ENCODE data around the gene DOCK4. TPM values are rescaled to one million over a fixed set of nuclear protein-coding genes. Genes with fewer than 3 reads are reported as not detected.

The DOCK4 gene
- total RNA-seq, 1 donor from 2014 or later = 70.9 TPM

DNA sequence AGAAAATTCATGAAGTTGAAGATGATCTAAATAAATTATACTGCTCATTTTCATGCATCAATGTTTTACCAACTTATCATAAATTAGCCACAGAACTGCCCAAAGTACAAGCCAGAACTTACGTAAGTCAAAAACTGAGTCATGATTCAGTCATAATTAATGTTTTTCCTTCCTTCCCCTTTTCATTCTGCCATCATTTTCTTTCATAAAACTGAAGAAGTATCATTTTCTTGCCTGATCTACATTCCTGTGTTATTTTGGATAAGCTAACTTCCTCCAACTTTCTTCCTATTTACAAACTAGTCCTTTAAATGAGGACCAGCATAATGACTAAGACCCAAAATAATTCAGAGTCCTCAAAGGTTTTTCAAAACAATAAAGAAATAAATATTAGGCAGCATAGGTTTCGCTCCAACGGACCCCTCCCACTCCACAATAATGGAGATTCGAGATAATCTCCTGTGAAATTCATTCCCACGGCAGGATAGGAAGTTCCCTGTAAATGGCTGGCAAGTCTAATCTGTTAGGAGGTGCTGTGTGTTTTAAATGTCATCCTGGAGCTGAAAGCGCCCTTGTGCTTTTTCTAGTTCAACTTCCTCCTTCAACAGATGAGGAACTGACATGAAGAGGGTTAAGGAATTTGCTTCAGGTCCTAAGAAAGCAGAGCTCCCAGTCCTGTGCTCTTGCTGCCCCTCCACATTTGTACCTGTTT, 218.9 kb downstream of the DOCK4 start:
- no peak for DNase-seq (ENCODE audit: low spot score in 2 of 2)
- FAIRE-seq = no peak

- DNase-seq (ENCODE audit: low spot score in 2 of 2) (no peak), FAIRE-seq (no peak)
Measured at GRCh38 chr7:111986601-111987000, 219.6 kb downstream of the DOCK4 start.

DNA sequence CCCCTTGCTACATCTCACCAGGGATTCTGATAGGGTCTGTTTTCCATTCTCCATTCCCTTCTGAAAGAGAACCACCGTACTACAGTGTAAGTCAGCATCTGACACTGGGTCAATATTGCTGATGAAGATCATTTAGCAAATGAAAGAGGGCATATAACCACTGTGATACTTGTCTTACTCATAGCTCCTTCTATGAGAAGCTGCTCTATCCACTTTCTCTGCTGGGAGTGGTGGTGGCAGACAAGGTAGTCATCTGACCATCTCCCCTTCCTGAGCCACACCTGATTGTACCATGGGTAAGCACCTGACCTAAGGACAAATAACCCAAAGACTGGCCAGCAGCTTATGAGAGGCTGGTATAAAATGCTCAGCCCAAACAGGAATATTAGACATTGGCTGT, 220.4 kb downstream of the DOCK4 start:
- FAIRE-seq (no peak), DNase-seq (ENCODE audit: low spot score in 2 of 2) (no peak)

GRCh38 chr7:111982804-111983203, 223.4 kb downstream of the DOCK4 start:
- FAIRE-seq = no peak
- DNase-seq (ENCODE audit: low spot score in 2 of 2) = no peak

GRCh38 chr7:111982133-111982532, 224.1 kb downstream of the DOCK4 start:
- FAIRE-seq = no peak

GRCh38 chr7:111980725-111981124, 225.5 kb downstream of the DOCK4 start:
- DNase-seq (ENCODE audit: low spot score in 2 of 2) = no peak
- FAIRE-seq = no peak

More at GRCh38 chr7:111982133-111982532, 224.1 kb downstream of the DOCK4 start:
- DNase-seq (ENCODE audit: low spot score in 2 of 2) = no peak

- FAIRE-seq = no peak
- no peak for DNase-seq (ENCODE audit: low spot score in 2 of 2)
Measured at GRCh38 chr7:111975346-111975745, 230.9 kb downstream of the DOCK4 start.

DNA sequence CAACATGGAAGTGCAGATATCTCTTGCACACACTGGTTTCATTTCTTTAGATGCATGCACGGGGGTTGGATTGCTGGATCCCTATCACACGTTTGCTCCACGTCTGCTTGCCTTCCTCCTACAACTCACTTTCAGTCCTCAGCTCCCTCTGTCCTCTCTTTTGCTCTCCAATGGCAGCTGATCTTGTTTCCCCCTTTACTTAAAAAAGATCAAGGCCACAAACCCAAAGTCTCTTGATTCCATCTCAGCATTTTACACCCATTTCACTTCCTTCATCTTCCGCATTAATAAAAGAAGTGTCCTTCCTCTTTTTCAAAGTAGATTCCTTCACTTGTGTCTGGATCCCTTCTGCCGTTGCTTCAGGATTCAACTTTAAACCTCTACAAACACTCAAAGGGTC, 245.2 kb downstream of the DOCK4 start:
- FAIRE-seq = no peak
- no peak for DNase-seq (ENCODE audit: low spot score in 2 of 2)

DNA sequence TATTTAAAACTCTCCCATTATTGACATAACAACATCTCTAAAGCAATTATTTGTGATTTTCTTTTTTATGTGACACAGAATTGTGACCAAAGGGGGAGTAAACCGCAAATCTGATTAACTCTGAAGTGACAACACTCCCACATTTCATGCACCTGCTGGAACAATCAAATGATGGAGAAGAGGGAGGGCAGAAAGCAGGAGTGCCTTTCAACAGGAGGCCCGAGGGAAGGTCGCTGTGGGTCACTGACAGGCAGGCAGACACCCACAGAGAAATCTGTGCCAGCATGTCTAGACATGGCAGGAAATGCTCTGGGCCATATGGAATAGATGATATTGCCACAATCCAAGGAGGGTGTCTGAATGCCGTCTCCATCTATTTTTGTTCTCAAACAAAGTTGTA, 247.3 kb downstream of the DOCK4 start:
- FAIRE-seq (no peak), DNase-seq (ENCODE audit: low spot score in 2 of 2) (no peak)

DNA sequence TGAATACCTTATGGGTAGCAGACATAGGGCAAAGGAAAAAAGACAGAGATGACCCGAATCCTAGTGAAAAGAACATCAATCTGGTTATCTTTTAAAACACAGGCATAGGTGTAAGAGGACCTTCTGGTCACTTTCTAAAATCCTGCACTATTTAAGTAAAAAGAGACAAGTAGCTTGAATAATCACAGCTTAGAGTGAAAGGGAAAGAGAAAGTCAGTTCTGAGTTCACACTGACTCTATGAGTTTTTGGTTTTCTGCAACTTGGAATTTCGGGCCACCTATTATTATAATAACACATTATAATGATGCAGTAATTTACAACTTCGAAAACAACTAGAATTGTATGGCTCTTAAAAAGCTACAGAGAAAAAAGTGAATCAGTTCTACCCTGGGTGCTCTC, 247.8 kb downstream of the DOCK4 start:
- no peak for DNase-seq (ENCODE audit: low spot score in 2 of 2)
- no peak for FAIRE-seq

GRCh38 chr7:111955616-111956015, 250.6 kb downstream of the DOCK4 start:
- FAIRE-seq (peak; percentile 31), DNase-seq (ENCODE audit: low spot score in 2 of 2) (no peak)

DNA sequence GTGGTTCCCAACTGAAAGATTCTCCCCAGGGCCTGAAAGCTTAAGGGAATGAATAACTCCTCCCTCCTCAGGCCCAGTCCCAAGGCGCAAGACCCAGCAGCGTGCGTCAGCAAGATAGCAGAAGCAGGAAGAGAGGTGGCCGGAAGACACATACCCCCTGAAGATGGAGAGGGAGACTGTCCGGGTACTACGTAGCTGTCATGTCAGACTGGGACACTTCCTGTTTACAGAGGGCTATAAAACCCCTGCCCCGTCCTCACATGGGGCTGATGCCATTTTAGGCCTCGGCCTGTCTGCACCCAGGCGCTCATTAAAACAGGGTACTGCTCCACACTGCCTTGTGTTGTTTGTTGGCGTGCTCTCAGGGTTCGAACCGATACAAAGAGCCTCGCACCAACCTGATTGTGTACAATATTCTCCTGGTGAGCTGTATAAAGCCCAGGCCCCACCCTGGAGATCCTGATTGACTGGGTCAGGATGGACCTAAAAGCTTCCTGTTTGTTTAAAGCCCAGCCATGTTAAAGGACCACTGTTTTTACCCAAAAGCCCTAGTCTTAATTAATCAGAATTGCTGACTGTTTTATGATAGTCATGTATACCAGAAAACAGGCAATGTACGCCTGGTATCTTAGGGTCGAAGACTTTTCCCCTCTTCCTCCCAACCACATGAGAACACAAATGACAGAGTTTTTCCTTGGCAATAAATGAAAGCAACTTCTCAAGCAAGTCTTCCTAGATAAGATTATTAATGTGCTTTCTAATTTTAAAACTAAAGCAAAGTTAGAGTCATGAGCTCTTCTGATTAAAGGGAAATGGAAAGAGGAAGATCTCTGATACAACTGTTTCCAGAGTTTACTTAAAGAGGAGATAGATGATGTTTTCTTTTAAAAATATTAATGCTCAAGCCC, 251.5 kb downstream of the DOCK4 start:
- DNase-seq (ENCODE audit: low spot score in 2 of 2) = no peak
- no peak for FAIRE-seq

DNA sequence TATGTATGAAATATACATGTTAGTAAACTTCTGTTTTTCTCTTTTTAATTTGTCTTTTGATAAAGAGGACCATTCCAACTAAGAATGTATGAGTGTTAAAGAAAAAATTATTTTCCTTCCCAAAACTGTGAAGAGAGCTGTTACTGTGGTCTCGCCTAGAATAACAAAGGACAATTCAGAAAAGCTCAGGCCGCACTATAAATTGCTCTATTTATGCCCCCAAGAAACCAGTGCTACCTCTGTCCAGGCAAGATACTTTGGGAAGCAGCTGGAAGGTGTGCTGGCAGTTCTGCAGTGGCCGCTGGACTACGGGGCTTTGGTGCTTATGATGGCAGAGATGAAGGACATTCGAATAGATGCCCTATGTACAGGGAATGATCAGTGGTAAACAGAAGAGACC, 252.1 kb downstream of the DOCK4 start:
- no peak for DNase-seq (ENCODE audit: low spot score in 2 of 2)
- FAIRE-seq = no peak

DNA sequence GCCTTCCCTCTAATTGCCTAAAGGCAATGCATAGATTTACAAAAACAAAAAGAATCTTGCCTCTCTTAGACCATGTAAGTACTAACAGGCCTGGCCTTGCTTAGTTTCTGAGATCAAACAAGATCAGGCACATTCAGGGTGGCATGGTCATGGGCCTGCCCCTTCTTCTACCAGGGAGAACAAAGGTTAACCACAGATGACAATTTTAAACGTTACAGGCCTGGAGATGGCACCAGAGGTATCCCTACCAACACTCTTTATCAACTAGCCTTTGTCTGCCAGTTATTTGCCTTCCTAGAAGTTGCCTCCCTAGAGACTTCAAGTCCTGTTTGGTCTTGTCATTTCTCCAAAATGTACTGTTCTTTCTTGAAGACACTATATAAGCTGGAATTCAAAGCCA, 252.6 kb downstream of the DOCK4 start:
- FAIRE-seq (no peak), DNase-seq (ENCODE audit: low spot score in 2 of 2) (no peak)

DNA sequence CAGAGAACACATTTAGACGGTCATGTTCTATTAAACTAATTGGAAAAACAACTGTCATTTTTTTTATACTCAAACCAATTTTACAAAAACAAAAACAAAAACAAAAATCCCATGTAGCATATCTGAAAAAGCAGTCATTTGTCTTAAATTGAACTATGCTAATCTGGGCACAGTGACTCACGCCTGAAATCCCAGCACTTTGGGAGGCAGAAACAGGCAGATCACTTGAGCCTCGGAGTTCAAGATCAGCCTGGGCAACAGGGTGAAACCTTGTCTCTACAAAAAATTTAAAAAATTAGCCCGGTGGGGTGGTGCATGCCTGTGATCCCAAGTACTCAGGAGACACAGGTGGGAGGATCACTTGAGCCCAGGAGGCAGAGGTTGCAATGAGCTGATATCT, 253.4 kb downstream of the DOCK4 start:
- DNase-seq (ENCODE audit: low spot score in 2 of 2) (no peak), FAIRE-seq (no peak)

DNA sequence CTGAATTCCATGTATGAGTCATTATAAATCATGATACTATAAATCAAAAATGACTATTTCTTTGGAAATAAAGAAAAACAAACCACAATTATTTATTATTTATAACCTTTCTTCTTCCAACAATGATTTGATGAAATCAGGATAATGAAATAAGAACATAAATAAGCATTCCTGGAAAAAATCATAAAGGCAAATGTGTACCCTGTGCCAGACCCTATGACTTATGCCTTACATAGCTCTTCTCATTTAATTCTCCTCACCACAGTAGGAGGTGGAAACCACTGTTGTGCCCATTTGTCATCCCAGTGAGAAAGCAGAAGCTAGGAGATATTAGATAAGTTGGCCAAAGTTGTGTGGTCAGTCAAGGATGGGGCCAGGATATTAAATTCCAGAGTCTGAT, 255.1 kb downstream of the DOCK4 start:
- no peak for DNase-seq (ENCODE audit: low spot score in 2 of 2)
- no peak for FAIRE-seq

DNA sequence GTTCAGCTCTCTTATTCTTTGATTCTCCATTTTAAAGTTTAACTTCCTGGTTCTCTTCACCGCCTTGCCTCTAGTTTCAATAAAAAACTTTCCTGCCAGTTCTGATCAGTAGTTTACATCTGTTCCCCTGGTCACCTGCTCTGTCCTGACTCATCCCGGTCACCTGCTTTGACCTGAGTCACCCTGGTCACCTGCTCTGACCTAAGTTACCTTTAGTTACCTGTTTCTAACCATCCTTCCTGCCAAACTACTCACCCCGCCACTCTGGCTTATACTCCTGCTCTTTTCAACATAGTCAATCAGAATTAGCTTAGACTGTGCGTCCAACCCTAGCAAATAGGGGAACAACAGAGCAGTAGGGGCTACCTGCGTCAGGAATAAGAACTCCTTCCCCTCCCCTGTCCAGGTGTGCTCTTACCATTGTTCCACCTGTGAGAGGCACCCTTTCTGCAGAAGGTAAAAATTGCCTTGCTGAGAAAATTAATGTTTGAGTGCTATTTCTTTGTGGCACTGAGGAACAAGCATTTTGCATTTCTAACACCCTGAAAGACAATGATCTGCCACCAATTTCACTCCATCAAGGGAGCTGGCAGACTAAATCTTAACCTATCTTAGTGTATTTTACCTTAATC, 263.6 kb downstream of the DOCK4 start:
- FAIRE-seq (no peak), DNase-seq (ENCODE audit: low spot score in 2 of 2) (no peak)

- DNase-seq (ENCODE audit: low spot score in 2 of 2) (no peak), FAIRE-seq (no peak)
Measured at GRCh38 chr7:111937163-111937562, 269.0 kb downstream of the DOCK4 start.

DNA sequence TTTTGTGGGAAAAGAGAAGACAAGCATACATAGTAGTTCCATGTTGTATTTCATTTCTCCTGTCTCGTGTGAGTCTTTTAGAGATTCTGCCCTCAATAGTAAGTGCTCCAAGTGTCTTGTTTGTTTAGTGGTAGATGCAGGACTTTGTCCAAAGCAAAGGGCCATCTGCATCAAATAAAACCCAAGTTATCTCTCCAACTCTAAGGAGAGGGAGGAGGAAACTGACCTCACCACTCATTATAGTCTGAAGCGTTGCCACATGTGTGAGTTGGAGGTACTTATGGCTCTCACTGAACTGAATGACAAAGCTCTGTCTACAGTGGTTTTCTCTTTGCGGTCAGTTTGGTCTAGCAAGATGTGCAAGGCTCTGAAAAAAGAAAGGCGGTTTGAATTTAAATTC, 272.6 kb downstream of the DOCK4 start:
- DNase-seq (ENCODE audit: low spot score in 2 of 2) = no peak
- FAIRE-seq = no peak

DNA sequence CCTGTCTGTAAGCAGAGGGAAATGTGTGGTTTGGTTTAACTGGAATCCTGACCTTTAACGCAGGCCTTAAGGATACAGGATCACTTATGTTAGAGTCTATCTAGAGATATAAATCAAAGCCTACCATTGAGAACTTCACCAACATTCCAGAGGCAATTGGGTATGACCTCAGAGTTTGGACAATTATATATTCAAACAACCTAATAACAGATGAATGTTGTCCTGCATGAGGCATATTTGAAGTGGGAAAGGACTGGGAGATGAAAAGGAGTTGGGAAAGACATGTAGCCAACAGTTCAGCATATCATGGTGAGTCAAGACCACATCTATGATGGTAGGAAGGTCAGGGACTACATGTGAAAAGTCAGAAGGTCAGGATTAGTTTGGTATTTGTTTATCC, 274.2 kb downstream of the DOCK4 start:
- FAIRE-seq (no peak), DNase-seq (ENCODE audit: low spot score in 2 of 2) (no peak)

GRCh38 chr7:111931016-111931517, 275.1 kb downstream of the DOCK4 start:
- no peak for DNase-seq (ENCODE audit: low spot score in 2 of 2)
- no peak for FAIRE-seq
